K562 (cell line): ENCODE data around the gene ANKRD61. TPM values are rescaled to one million over a fixed set of nuclear protein-coding genes. Genes with fewer than 3 reads are reported as not detected.

Experiments used
- CC2D1A ChIP-seq: fragments of 450-650 bp; IDR thresholded peaks from 2 replicates; pipeline ENCODE4 v1.6.1; 2017; ENCODE audit warnings: mild to moderate bottlenecking
- CREBBP ChIP-seq: IDR thresholded peaks from one replicate; pipeline ENCODE4 v1.6.1; 2012; ENCODE audit warnings: low read depth, mild to moderate bottlenecking, control low read depth, inconsistent platforms, low read length
- DMBX1 ChIP-seq: fragments of 250-450 bp; sonication (Bioruptor Pico); IDR thresholded peaks from 2 replicates; pipeline ENCODE4 v1.8.0; 2022; ENCODE audit warnings: inconsistent platforms, mild to moderate bottlenecking, moderate library complexity, borderline replicate concordance
- ELF4 ChIP-seq: fragments of 450-650 bp; formaldehyde crosslinking; IDR thresholded peaks from 2 replicates; pipeline ENCODE4 v1.4.0; 2022; ENCODE audit warnings: missing genetic modification characterization
- FOXM1 ChIP-seq, 2 experiments: fragments of 450-650 bp in 1 of 2; sonication (generic) in 1 of 2; formaldehyde crosslinking in 1 of 2; IDR thresholded peaks; 2 replicates each; pipeline versions ENCODE4 v1.6.1 to v1.9.0; 2017 to 2022; ENCODE audit warnings: low read depth in 2 of 2, mild to moderate bottlenecking in 2 of 2, missing genetic modification reagents in 1 of 2, moderate library complexity in 1 of 2
- HCFC1 ChIP-seq: IDR thresholded peaks from 2 replicates; pipeline ENCODE4 v1.6.1; 2012; ENCODE audit warnings: low read depth, low read length, improper control_type of control experiment
- HDAC8 ChIP-seq: fragments of 450-650 bp; IDR thresholded peaks from 2 replicates; pipeline ENCODE4 v1.6.1; 2016; ENCODE audit warnings: mild to moderate bottlenecking, missing genetic modification characterization, moderate library complexity, missing compliant biosample characterization
- MEIS2 ChIP-seq: fragments of 450-650 bp; IDR thresholded peaks from 2 replicates; pipeline ENCODE4 v1.6.1; 2014; ENCODE audit warnings: mild to moderate bottlenecking; ENCODE audit not compliant: partially characterized antibody
- NCOA1 ChIP-seq: fragments of 450-650 bp; IDR thresholded peaks from 2 replicates; pipeline ENCODE4 v1.6.1; 2016; ENCODE audit warnings: low read depth
- NEUROD1 ChIP-seq: fragments of 150-350 bp; IDR thresholded peaks from 2 replicates; pipeline ENCODE4 v1.6.1; 2014; ENCODE audit warnings: borderline replicate concordance, low read length, low read depth; ENCODE audit not compliant: partially characterized antibody
- NFRKB ChIP-seq: fragments of 450-650 bp; IDR thresholded peaks from 2 replicates; pipeline ENCODE4 v1.6.1; 2016; ENCODE audit warnings: low read depth
- NR1H2 ChIP-seq: sonication (generic); formaldehyde crosslinking; IDR thresholded peaks from 2 replicates; pipeline ENCODE4 v1.4.0; 2020; ENCODE audit warnings: mild to moderate bottlenecking, missing genetic modification reagents
- NR2C2 ChIP-seq, 2 experiments: fragments of 200-800 bp in 1 of 2; sonication (Bioruptor generic) in 1 of 2; sonication (generic) in 1 of 2; formaldehyde crosslinking in 1 of 2; IDR thresholded peaks; 2 replicates each; pipeline versions ENCODE4 v1.6.1 to v1.8.0; 2016 to 2022; ENCODE audit warnings: mild to moderate bottlenecking in 1 of 2, missing compliant biosample characterization in 1 of 2, missing genetic modification characterization in 1 of 2, missing genetic modification reagents in 1 of 2
- RCOR1 ChIP-seq, 2 experiments: IDR thresholded peaks; 2 replicates each; pipeline ENCODE4 v1.6.1; 2012; ENCODE audit warnings: low read depth in 2 of 2, low read length in 2 of 2, borderline replicate concordance in 1 of 2, improper control_type of control experiment in 1 of 2
- SMARCC2 ChIP-seq: fragments of 450-650 bp; IDR thresholded peaks from 2 replicates; pipeline ENCODE4 v1.6.1; 2017; ENCODE audit warnings: antibody characterized with exemption, moderate library complexity, mild to moderate bottlenecking, low read depth
- TRIM28 ChIP-seq: fragments of 450-650 bp; IDR thresholded peaks from 2 replicates; pipeline ENCODE4 v1.6.1; 2017
- YBX1 ChIP-seq: fragments of 450-650 bp; IDR thresholded peaks from 2 replicates; pipeline ENCODE4 v1.7.1; 2016; ENCODE audit warnings: mild to moderate bottlenecking
- ZFP30 ChIP-seq: fragments of 250-450 bp; sonication (Bioruptor Pico); IDR thresholded peaks from 2 replicates; pipeline ENCODE4 v1.8.0; 2022; ENCODE audit warnings: moderate library complexity, mild to moderate bottlenecking, inconsistent platforms, borderline replicate concordance
- ZFP36 ChIP-seq: fragments of 150-350 bp; IDR thresholded peaks from 2 replicates; pipeline ENCODE4 v1.6.1; 2018; ENCODE audit warnings: low read length, low read depth; ENCODE audit not compliant: partially characterized antibody
- ZNF445 ChIP-seq: fragments of 250-450 bp; sonication (Bioruptor Pico); IDR thresholded peaks from 2 replicates; pipeline ENCODE4 v1.4.0; 2020; ENCODE audit warnings: low read depth, mild to moderate bottlenecking, moderate library complexity
- polyA plus RNA-seq, 8 experiments: library from polyadenylated mRNA; depleted of rRNA in 4 of 8; stranded (reverse) in 5 of 8; unstranded in 3 of 8; fragments of >200 nt; fragmentation: Nextera tagmentation in 2 of 8; fragmentation: Illumina TruSeq in 1 of 8; extraction: Ambion mirVana in 2 of 8; extraction: Trizol in 1 of 8; gene quantifications; 2 replicates each; pipeline versions ENCODE4 v1.2.1 to v1.2.3, GENCODE V29; 2011 to 2014; ENCODE audit warnings: inconsistent platforms in 1 of 8, missing spikeins in 1 of 8
- total RNA-seq, 7 experiments: library from RNA; depleted of rRNA in 6 of 7; stranded (reverse); fragments of >200 nt in 6 of 7; fragmentation: Illumina TruSeq in 2 of 7; extraction: Trizol in 2 of 7; gene quantifications; 2 replicates each; pipeline versions ENCODE4 v1.2.1 to v1.2.3, GENCODE V29; 2011 to 2021; ENCODE audit warnings: low replicate concordance in 1 of 7
- TF ChIP-seq, protein P1 (sequence below): fragments of 450-650 bp; formaldehyde crosslinking; IDR thresholded peaks from 2 replicates; pipeline ENCODE4 v1.4.0; 2020; ENCODE audit warnings: mild to moderate bottlenecking, moderate library complexity
- TF ChIP-seq, protein P2 (sequence below): sonication (generic); IDR thresholded peaks from 2 replicates; pipeline ENCODE4 v1.6.1; 2016
- TF ChIP-seq, protein P3 (sequence below), 3 experiments: fragments of 200-800 bp in 1 of 3; fragments of 250-450 bp in 1 of 3; fragments of 450-650 bp in 1 of 3; sonication (Bioruptor Pico) in 1 of 3; sonication (Bioruptor generic) in 1 of 3; formaldehyde crosslinking in 1 of 3; IDR thresholded peaks; 2 replicates each; pipeline versions ENCODE4 v1.6.1 to v1.8.0; 2016 to 2022; ENCODE audit warnings: mild to moderate bottlenecking in 2 of 3, missing genetic modification characterization in 2 of 3, missing compliant biosample characterization in 1 of 3, moderate library complexity in 1 of 3

ANKRD61 gene
- total and polyA plus RNA-seq, 9 of the 15 experiments (the other 6 are each of a cell fraction or from before 2014, with no cell fraction given) = 0.08 to 0.11 (median 0.09) TPM; not detected in 5

DNA sequence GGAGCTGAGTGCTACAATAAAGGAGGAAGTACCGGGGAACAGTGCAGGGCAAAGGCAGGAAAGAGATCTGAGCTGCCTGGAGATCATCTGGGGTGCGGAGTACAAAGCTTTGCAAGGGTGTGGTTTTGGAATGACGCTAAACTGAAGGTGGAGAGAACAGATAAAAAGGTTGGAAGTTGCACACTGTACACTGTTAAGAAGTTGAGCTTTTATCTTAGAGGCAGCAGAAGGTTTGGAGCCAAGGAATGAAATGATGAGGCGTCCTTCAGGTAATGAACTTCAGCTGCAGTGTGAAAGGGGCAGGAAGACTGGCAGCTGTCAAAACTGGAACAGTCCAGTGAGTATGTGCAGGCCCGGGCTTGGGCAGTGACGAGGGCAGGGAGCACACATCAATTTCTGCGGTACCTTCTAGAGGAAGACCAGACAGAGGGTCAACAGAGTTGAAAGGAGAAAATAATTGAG lies 7.2 kb upstream of the ANKRD61 start (continued):
- TF ChIP-seq FOXM1 (IDR thresholded peaks at IDR 0.05; ENCODE audit: low read depth) (peak; percentile 95), FOXM1 (CRISPR knock-in tag; IDR thresholded peaks at IDR 0.05; ENCODE audit: low read depth) (no peak), TRIM28 (peak; percentile 60), NR2C2 (CRISPR knock-in tag; IDR thresholded peaks at IDR 0.05) (no peak), NR2C2 (tag; IDR thresholded peaks at IDR 0.05) (peak; percentile 42; the same call in 1 of the 2 replicates), NR1H2 (no peak), NCOA1 (peak; percentile 95), HDAC8 (tag) (no peak), ZFP36 (peak; percentile 3), ELF4 (CRISPR knock-in tag) (peak; percentile 98), YBX1 (no peak), ZFP30 (no peak), ZNF445 (no peak), CC2D1A (peak; percentile 98), RCOR1 (IDR thresholded peaks at IDR 0.05; ENCODE audit: borderline replicate concordance in 1 of 2, low read depth in 2 of 2, low read length in 2 of 2) (peak; percentile 92 to 96), NFRKB (no peak; the same call in 1 of the 2 replicates), HCFC1 (no peak), NEUROD1 (peak; percentile 83), MEIS2 (peak; percentile 94), DMBX1 (CRISPR knock-in tag) (peak; percentile 94), SMARCC2 (peak; percentile 96), CREBBP (no peak)
- TF ChIP-seq, protein P1, sequence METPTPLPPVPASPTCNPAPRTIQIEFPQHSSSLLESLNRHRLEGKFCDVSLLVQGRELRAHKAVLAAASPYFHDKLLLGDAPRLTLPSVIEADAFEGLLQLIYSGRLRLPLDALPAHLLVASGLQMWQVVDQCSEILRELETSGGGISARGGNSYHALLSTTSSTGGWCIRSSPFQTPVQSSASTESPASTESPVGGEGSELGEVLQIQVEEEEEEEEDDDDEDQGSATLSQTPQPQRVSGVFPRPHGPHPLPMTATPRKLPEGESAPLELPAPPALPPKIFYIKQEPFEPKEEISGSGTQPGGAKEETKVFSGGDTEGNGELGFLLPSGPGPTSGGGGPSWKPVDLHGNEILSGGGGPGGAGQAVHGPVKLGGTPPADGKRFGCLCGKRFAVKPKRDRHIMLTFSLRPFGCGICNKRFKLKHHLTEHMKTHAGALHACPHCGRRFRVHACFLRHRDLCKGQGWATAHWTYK (CRISPR knock-in tag) = peak; percentile 70; the same call in 1 of the 2 replicates
- TF ChIP-seq, protein P2, sequence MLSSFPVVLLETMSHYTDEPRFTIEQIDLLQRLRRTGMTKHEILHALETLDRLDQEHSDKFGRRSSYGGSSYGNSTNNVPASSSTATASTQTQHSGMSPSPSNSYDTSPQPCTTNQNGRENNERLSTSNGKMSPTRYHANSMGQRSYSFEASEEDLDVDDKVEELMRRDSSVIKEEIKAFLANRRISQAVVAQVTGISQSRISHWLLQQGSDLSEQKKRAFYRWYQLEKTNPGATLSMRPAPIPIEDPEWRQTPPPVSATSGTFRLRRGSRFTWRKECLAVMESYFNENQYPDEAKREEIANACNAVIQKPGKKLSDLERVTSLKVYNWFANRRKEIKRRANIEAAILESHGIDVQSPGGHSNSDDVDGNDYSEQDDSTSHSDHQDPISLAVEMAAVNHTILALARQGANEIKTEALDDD = peak; percentile 22
- TF ChIP-seq, protein P3, sequence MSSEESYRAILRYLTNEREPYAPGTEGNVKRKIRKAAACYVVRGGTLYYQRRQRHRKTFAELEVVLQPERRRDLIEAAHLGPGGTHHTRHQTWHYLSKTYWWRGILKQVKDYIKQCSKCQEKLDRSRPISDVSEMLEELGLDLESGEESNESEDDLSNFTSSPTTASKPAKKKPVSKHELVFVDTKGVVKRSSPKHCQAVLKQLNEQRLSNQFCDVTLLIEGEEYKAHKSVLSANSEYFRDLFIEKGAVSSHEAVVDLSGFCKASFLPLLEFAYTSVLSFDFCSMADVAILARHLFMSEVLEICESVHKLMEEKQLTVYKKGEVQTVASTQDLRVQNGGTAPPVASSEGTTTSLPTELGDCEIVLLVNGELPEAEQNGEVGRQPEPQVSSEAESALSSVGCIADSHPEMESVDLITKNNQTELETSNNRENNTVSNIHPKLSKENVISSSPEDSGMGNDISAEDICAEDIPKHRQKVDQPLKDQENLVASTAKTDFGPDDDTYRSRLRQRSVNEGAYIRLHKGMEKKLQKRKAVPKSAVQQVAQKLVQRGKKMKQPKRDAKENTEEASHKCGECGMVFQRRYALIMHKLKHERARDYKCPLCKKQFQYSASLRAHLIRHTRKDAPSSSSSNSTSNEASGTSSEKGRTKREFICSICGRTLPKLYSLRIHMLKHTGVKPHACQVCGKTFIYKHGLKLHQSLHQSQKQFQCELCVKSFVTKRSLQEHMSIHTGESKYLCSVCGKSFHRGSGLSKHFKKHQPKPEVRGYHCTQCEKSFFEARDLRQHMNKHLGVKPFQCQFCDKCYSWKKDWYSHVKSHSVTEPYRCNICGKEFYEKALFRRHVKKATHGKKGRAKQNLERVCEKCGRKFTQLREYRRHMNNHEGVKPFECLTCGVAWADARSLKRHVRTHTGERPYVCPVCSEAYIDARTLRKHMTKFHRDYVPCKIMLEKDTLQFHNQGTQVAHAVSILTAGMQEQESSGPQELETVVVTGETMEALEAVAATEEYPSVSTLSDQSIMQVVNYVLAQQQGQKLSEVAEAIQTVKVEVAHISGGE (CRISPR knock-in tag; IDR thresholded peaks at IDR 0.05) = peak in 1 of 3 experiments; percentile 91; a peak in 2 of 6 replicates
